ENCODE data around the gene DTWD1. TPM values are rescaled to one million over a fixed set of nuclear protein-coding genes. Genes with fewer than 3 reads are reported as not detected.

DTWD1 gene
- total and polyA plus RNA-seq, 2 experiments from 2014 or later = 14.2 to 37.0 TPM

DNA sequence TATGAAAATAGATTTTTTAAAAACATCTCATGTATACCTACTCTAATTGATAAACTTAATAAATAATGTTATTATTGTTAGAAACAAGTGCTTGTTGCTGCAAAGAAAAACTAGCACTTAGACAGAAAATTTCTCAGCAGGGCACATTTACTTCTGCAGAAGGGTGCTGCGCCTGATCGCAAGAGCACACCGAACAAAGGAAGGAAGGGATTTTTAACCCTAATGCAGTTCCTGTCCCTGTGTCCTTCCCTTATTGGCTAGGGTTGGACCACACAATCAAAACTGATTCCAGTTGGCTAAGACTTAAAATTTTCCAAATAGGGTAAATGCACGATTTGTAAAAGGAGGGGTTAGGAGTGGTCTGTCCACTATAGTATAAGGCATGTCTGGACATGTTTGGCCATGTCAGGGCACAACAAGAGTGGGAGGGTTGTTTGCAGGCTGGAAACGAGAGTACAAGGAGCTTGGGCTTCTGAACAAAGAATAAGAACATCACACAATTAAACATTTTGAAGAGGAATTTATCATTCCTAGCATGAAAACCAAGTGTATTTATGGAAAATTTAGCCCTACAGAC, 4.7 kb downstream of the DTWD1 start:
- whole genome bisulfite sequencing (ENCODE audit: low lambda C conversion rate, missing lambda C conversion rate) = 89% methylated on average over 5 of the region's 5 CpGs
- Histone ChIP-seq H3K4me3 (no peak overlapping the region), H2AFZ (no peak overlapping the region), H3K79me2 (peaks cover 29% of the 10 kb centered on the region), H3K36me3 (replicated peaks; ENCODE audit: insufficient read depth, low read depth) (no peaks in the 10 kb centered on the region), H3K27me3 (no peaks in the 10 kb centered on the region), H4K20me1 (ENCODE audit: insufficient read depth, poor library complexity, severe bottlenecking) (no peaks in the 10 kb centered on the region), H3K9me2 (replicated peaks; ENCODE audit: insufficient read depth) (no peaks in the 10 kb centered on the region), H3K27ac (no peak overlapping the region), H3K4me1 (ENCODE audit: insufficient read depth) (peaks cover 9% of the 10 kb centered on the region), H3K9me3 (ENCODE audit: low read depth) (no peaks in the 10 kb centered on the region), H3K4me2 (no peak overlapping the region)
- no peak for DNase-seq (ENCODE audit: low spot score)
- TF ChIP-seq, protein P1, sequence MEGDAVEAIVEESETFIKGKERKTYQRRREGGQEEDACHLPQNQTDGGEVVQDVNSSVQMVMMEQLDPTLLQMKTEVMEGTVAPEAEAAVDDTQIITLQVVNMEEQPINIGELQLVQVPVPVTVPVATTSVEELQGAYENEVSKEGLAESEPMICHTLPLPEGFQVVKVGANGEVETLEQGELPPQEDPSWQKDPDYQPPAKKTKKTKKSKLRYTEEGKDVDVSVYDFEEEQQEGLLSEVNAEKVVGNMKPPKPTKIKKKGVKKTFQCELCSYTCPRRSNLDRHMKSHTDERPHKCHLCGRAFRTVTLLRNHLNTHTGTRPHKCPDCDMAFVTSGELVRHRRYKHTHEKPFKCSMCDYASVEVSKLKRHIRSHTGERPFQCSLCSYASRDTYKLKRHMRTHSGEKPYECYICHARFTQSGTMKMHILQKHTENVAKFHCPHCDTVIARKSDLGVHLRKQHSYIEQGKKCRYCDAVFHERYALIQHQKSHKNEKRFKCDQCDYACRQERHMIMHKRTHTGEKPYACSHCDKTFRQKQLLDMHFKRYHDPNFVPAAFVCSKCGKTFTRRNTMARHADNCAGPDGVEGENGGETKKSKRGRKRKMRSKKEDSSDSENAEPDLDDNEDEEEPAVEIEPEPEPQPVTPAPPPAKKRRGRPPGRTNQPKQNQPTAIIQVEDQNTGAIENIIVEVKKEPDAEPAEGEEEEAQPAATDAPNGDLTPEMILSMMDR (IDR thresholded peaks at IDR 0.05; ENCODE audit: poor library complexity) = no peak
- TF ChIP-seq EZH2phosphoT487 (IDR thresholded peaks at IDR 0.05; ENCODE audit: low read depth, severe bottlenecking, unreplicated experiment) (no peak), EZH2 (IDR thresholded peaks at IDR 0.05; ENCODE audit: borderline replicate concordance) (no peak)

- 82% methylated on average over 1 of the region's 1 CpG for WGBS (ENCODE audit: low lambda C conversion rate, missing lambda C conversion rate)
- no peak overlapping the region for H3K27ac ChIP-seq
- no peak overlapping the region for H3K4me2 ChIP-seq
Measured at GRCh38 chr15:49627407-49627877, 6.6 kb downstream of the DTWD1 start.

DNA sequence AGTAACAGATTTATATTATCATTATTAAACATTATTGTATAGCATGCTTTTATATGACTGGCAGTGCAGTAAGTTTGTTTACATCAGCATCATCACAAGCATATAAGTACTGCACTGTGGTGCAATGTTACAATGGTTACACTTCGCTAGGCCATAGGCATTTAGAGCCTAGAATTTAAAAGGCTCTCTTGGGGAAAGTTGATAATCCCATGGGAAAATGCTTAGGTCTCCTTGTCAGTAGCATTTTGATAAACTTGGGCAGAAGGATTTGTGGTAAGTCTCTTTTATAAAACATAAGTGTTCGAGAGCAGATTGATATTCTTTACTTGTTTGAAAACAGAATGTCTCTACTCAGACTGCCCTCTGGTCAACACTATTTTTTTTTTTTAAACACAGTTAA, 7.5 kb downstream of the DTWD1 start:
- Histone ChIP-seq H3K36me3 (replicated peaks; ENCODE audit: insufficient read depth, low read depth) (no peaks in the 10 kb centered on the region), H2AFZ (no peak overlapping the region), H3K79me2 (peaks cover 7% of the 10 kb centered on the region), H4K20me1 (ENCODE audit: insufficient read depth, poor library complexity, severe bottlenecking) (no peaks in the 10 kb centered on the region), H3K4me3 (no peak overlapping the region), H3K27ac (no peak overlapping the region), H3K9me2 (replicated peaks; ENCODE audit: insufficient read depth) (no peaks in the 10 kb centered on the region), H3K27me3 (no peaks in the 10 kb centered on the region), H3K9me3 (ENCODE audit: low read depth) (no peaks in the 10 kb centered on the region), H3K4me2 (no peak overlapping the region), H3K4me1 (ENCODE audit: insufficient read depth) (no peaks in the 10 kb centered on the region)
- TF ChIP-seq EZH2 (IDR thresholded peaks at IDR 0.05; ENCODE audit: borderline replicate concordance) = no peak
- no peak for TF ChIP-seq EZH2phosphoT487 (IDR thresholded peaks at IDR 0.05; ENCODE audit: low read depth, severe bottlenecking, unreplicated experiment)
- TF ChIP-seq, protein P1 (IDR thresholded peaks at IDR 0.05; ENCODE audit: poor library complexity) = no peak
- 66% methylated on average over 2 of the region's 2 CpGs for WGBS (ENCODE audit: low lambda C conversion rate, missing lambda C conversion rate)
- no peak for DNase-seq (ENCODE audit: low spot score)

More at GRCh38 chr15:49627407-49627877, 6.6 kb downstream of the DTWD1 start:
- no peaks in the 10 kb centered on the region for H3K36me3 ChIP-seq (replicated peaks; ENCODE audit: insufficient read depth, low read depth)
- H4K20me1 ChIP-seq (ENCODE audit: insufficient read depth, poor library complexity, severe bottlenecking) = no peaks in the 10 kb centered on the region
- peaks cover under 1% of the 10 kb centered on the region for H3K4me1 ChIP-seq (ENCODE audit: insufficient read depth)
- H3K9me3 ChIP-seq (ENCODE audit: low read depth) = no peaks in the 10 kb centered on the region
- H3K9me2 ChIP-seq (replicated peaks; ENCODE audit: insufficient read depth) = no peaks in the 10 kb centered on the region
- H3K4me3 ChIP-seq = no peak overlapping the region
- no peaks in the 10 kb centered on the region for H3K27me3 ChIP-seq
- H3K79me2 ChIP-seq = peaks cover 16% of the 10 kb centered on the region
- TF ChIP-seq EZH2phosphoT487 (IDR thresholded peaks at IDR 0.05; ENCODE audit: low read depth, severe bottlenecking, unreplicated experiment) (no peak), EZH2 (IDR thresholded peaks at IDR 0.05; ENCODE audit: borderline replicate concordance) (no peak)
- TF ChIP-seq, protein P1 (IDR thresholded peaks at IDR 0.05; ENCODE audit: poor library complexity) = no peak
- no peak overlapping the region for H2AFZ ChIP-seq
- DNase-seq (ENCODE audit: low spot score) = no peak

Data from hepatocyte (in vitro differentiated cells).